GM19452 (cell line): ENCODE data around the gene PER2.

Experiments used
- ATAC-seq: cut with Tn5 transposase; IDR thresholded peaks from one replicate; pipeline ENCODE4 v1.9.1; 2021; ENCODE audit not compliant: unreplicated experiment

PER2 gene

DNA sequence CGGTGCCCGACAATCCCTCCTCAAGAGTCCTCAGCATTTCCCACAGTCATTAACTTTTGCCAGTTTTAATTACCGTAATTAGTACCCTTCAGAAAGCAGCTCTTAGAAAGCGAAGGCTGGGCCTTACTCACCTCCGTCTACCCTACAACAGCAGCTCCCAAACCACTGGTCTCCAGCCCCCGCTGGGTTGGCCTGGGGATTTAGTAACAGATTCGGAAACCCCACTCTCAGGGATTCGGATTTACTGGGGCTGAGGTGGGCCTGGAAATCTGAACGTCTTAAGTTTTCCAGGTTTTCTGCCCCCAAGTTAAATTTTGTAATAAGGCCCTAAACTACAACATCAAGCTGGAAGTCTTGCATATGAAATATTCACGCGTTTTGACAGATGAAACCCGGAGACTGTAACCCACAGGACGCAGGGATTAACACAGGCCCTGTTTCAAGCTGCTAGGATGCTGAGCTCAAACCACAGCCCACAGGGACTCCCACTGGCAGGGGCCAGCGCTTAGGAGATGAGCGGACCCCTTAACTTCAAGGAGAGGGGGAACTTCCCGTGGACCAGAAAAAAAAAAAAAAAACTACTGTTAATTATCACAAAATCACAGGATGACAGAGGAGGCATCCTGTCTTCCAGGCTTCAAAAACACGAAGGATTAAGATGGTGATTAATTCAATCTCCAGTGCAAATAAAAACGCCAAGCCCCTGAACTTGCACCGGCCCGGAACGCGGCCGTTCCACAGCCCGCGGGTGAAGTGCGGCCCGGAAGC is 85.9 kb downstream of the PER2 start:
- ATAC-seq = no peak
